ENCODE measurements around the gene MYZAP.

Gene MYZAP

DNA sequence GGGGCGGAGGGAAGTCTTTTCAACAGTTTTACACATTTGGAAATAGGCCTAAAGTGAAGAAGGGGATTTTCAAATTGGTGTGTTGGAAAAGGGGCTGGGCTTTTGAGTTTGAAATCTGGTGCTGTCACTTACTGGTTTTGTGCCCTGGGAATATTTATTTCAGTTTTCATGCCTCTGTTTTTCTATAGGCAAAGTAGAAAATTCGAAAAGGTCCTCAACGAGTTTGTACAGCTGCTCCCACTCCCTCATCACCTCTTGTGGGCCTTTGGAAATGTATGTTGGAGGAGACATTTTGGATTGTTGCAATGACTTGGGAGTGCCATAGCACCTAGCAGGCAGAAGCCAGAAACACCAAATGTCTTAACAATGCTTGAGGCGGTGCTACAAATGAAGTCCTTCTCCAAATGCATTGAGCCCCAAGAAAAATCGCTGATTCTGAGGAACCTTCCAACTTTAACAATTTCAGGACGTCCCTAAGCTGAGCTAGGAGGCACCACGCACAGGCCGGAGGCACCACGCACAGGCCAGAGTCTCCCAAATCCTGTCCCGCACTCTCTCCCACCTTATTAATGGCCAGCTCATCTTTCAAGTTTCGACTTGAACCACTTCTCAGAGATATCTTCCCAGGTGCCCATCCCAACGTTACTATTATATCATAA is 114.2 kb downstream of the MYZAP start:
- no peaks in the 10 kb centered on the region for H3K9me3 ChIP-seq (ENCODE audit: control insufficient read depth, insufficient read depth, low read length)
- peak overlapping the region; percentile 92; the same call in 1 of the 2 replicates for H3K9ac ChIP-seq (ENCODE audit: low read depth, low read length)
- peaks cover 8% of the 10 kb centered on the region for H3K36me3 ChIP-seq (ENCODE audit: insufficient read depth, low read length)
- H3K4me1 ChIP-seq (ENCODE audit: insufficient read depth, low read length): peaks cover 6% of the 10 kb centered on the region; the same call in 1 of the 2 replicates

DNA sequence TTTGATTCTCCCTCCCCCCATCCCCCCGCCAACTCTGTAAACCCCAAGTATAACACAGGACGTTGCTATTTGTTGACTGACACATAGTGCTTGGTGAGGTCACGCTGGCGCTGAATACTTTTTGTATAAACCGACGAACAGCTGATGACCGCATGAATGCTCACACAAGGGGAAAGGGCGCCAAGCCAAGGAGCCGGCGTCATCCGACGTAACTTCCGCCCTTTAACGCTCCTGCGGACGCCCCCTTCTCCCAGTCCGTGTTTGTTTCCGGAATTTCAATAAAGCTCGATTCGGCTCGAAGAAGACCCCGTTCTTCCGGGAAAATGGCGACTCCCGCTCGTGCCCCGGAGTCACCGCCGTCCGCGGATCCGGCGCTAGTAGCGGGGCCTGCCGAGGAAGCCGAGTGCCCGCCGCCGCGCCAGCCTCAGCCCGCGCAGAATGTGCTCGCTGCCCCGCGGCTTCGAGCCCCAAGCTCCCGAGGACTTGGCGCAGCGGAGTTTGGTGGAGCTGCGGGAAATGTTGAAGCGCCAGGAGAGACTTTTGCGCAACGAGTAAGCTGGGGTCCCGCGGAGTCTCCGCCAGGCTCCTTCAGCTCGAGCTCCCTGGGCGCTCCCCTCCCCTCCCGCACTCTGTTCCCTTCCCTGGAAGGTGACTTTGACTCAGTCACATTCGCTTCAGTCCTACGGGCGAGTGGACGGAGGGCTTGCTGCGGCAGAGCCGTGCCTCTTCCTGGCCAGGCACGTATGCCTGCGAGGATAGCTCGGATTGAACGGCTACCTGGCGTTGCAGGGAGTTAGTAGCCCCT is 114.9 kb downstream of the MYZAP start, which contains the start of gene POLR2M:
Gene POLR2M (plus strand): TSS at position 310 of the 805 bp plus-strand sequence. CDS start 129 bp downstream, at position 439.
- peaks cover 6% of the 10 kb centered on the region; the same call in 1 of the 2 replicates for H3K4me1 ChIP-seq (ENCODE audit: insufficient read depth, low read length)
- H3K36me3 ChIP-seq (ENCODE audit: insufficient read depth, low read length): peaks cover 8% of the 10 kb centered on the region
- peak within 1 kb of the TSS; percentile 92 for H3K9ac ChIP-seq (ENCODE audit: low read depth, low read length)
- no peaks in the 10 kb centered on the region for H3K9me3 ChIP-seq (ENCODE audit: control insufficient read depth, insufficient read depth, low read length)

DNA sequence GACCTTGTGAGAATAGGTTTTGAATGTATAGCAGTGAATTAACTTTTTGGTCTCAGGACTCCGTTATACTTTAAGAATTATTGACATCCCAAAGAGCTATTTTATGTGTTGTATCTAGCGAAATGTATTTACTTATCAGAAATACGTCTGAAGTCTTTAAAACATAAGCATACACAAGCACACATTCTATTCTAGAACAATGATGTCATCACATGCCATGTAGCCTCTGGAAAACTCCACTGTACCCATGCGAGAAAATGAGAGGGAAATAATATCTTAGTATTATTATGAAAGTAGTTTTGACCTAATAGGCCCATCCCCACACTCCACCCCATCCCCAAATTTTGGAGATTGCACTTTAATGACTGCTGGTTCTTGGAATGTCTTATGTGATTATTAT is 116.3 kb downstream of the MYZAP start:
- peaks cover 10% of the 10 kb centered on the region for H3K36me3 ChIP-seq (ENCODE audit: insufficient read depth, low read length)

DNA sequence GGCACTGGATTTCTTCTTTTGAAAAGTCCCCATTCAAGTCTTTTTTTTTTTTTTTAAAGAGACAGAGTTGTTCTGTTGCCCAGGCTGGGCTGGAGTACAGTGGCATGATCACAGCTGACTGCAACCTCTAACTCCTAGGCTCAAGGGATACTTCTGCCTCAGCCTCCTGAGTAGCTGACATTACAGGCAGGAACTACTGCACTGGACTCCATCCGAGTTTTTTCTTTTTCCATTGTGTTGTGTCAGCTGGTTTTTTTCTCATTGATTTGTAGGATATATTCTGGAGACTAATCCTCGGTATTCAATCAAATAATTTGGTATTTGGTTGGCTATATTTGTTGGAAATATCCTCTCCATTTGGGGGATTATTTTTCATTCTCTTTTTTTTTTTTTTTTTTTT is 126.6 kb downstream of the MYZAP start:
- no peak overlapping the region for H3K9ac ChIP-seq (ENCODE audit: low read depth, low read length)
- H3K4me1 ChIP-seq (ENCODE audit: insufficient read depth, low read length): no peaks in the 10 kb centered on the region
- no peaks in the 10 kb centered on the region for H3K9me3 ChIP-seq (ENCODE audit: control insufficient read depth, insufficient read depth, low read length)
- no peaks in the 10 kb centered on the region; the same call in none of the 2 replicates for H3K36me3 ChIP-seq (ENCODE audit: insufficient read depth, low read length)

More for the DNA sequence above, 116.3 kb downstream of the MYZAP start:
- Histone ChIP-seq H3K9ac (ENCODE audit: low read depth, low read length) (no peak overlapping the region), H3K9me3 (ENCODE audit: control insufficient read depth, insufficient read depth, low read length) (no peaks in the 10 kb centered on the region), H3K4me1 (ENCODE audit: insufficient read depth, low read length) (peaks cover 6% of the 10 kb centered on the region; the same call in 1 of the 2 replicates)

- Histone ChIP-seq H3K9ac (ENCODE audit: low read depth, low read length) (no peak overlapping the region), H3K4me1 (ENCODE audit: insufficient read depth, low read length) (no peaks in the 10 kb centered on the region), H3K36me3 (ENCODE audit: insufficient read depth, low read length) (no peaks in the 10 kb centered on the region), H3K9me3 (ENCODE audit: control insufficient read depth, insufficient read depth, low read length) (no peaks in the 10 kb centered on the region)
Observed at GRCh38 chr15:57720867-57721266, 129.2 kb downstream of the MYZAP start.

DNA sequence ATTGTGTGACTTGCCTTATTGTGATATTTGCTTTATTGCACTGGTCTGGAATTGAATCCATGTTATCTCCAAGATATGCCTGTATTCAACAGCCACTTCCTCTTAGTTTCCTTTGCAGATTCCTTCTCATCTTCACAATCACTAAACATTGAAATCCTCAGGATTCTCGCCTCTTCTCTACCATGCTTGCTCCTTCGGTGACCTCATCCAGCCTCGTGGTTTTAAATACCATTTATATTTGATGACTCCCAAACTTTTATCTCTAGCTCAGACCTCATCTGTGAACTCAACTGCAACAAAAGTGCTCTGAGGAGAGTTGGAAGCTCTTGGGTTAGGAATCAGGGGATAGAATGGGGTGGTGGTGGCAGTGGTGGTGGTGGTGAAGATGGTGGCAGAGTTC is 134.7 kb downstream of the MYZAP start:
- Histone ChIP-seq H3K9ac (ENCODE audit: low read depth, low read length) (no peak overlapping the region), H3K36me3 (ENCODE audit: insufficient read depth, low read length) (no peaks in the 10 kb centered on the region), H3K4me1 (ENCODE audit: insufficient read depth, low read length) (no peaks in the 10 kb centered on the region), H3K9me3 (ENCODE audit: control insufficient read depth, insufficient read depth, low read length) (no peaks in the 10 kb centered on the region)

DNA sequence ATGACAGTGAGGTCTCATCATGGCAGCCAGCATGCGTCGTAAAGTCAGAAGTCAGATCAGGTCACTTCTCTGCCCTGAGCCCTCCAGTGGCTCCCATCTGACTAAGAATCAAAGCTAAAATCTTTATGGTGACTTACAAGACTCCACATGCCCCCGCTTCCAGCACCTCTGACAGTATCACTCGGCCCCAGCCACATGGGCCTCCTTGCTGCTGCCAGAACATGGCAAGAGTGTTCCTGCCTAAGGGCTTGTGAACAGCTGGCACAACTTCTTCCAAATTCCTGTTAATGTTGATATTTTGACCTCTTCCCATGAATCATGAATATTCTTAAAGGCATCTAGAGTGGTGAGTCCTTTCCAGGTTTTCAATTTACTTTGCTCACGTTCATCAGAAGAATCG is 135.3 kb downstream of the MYZAP start:
- Histone ChIP-seq H3K36me3 (ENCODE audit: insufficient read depth, low read length) (no peaks in the 10 kb centered on the region), H3K4me1 (ENCODE audit: insufficient read depth, low read length) (no peaks in the 10 kb centered on the region), H3K9ac (ENCODE audit: low read depth, low read length) (no peak overlapping the region), H3K9me3 (ENCODE audit: control insufficient read depth, insufficient read depth, low read length) (no peaks in the 10 kb centered on the region)

GRCh38 chr15:57728436-57728835 is 136.7 kb downstream of the MYZAP start:
- Histone ChIP-seq H3K36me3 (ENCODE audit: insufficient read depth, low read length) (no peaks in the 10 kb centered on the region), H3K4me1 (ENCODE audit: insufficient read depth, low read length) (no peaks in the 10 kb centered on the region), H3K9ac (ENCODE audit: low read depth, low read length) (no peak overlapping the region)

DNA sequence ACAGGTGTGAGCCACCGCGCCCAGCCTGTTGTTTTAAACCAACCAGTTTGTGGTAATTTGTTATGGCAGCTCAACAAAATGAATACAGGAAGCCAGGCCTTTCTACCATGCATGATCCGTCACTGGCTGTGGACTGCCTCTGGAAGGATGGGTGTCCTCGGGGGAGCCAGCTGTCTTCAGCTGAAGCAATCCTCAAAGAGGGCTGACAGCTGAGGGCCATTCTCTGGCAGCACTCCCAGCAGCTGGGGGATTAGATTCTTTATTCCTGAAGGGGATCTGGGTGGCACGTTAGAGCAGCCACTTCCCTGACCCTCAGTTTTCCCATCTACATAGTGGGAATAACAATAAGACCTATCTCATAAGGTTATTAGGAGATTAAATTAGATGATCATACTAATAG is 139.2 kb downstream of the MYZAP start:
- H3K4me1 ChIP-seq (ENCODE audit: insufficient read depth, low read length): no peaks in the 10 kb centered on the region
- no peak overlapping the region for H3K9ac ChIP-seq (ENCODE audit: low read depth, low read length)
- H3K36me3 ChIP-seq (ENCODE audit: insufficient read depth, low read length): no peaks in the 10 kb centered on the region
- no peaks in the 10 kb centered on the region for H3K9me3 ChIP-seq (ENCODE audit: control insufficient read depth, insufficient read depth, low read length)

More at GRCh38 chr15:57728436-57728835, 136.7 kb downstream of the MYZAP start:
- no peaks in the 10 kb centered on the region for H3K9me3 ChIP-seq (ENCODE audit: control insufficient read depth, insufficient read depth, low read length)

DNA sequence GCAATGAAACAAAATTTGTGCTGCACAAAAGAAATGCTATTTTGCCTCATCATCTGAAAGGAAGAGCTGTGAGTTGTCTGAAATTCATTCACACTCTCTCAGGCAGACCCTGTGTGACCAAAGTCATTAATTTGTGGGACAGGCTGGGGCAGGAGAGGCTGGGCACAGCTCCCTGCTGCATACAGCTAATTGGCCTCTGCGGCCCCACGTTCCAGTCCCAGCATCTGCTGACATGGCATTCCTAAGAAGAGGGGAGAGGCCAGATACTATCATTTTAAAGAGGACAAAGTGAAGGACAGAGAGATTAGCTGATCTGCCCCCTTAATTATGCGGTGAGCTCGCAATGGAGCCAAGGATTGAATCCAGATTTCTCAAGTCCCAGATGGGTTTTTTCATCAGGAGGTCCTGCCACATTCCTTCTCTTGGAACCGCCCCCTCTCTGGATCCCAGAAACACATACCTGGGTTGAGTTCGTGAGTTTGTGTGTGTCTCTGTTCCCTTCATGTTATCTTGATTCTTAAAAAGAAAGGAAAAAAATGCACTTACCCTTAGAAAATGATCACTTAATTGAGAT is 139.9 kb downstream of the MYZAP start:
- H3K36me3 ChIP-seq (ENCODE audit: insufficient read depth, low read length): no peaks in the 10 kb centered on the region
- H3K9me3 ChIP-seq (ENCODE audit: control insufficient read depth, insufficient read depth, low read length): no peaks in the 10 kb centered on the region
- H3K4me1 ChIP-seq (ENCODE audit: insufficient read depth, low read length): no peaks in the 10 kb centered on the region
- no peak overlapping the region for H3K9ac ChIP-seq (ENCODE audit: low read depth, low read length)

DNA sequence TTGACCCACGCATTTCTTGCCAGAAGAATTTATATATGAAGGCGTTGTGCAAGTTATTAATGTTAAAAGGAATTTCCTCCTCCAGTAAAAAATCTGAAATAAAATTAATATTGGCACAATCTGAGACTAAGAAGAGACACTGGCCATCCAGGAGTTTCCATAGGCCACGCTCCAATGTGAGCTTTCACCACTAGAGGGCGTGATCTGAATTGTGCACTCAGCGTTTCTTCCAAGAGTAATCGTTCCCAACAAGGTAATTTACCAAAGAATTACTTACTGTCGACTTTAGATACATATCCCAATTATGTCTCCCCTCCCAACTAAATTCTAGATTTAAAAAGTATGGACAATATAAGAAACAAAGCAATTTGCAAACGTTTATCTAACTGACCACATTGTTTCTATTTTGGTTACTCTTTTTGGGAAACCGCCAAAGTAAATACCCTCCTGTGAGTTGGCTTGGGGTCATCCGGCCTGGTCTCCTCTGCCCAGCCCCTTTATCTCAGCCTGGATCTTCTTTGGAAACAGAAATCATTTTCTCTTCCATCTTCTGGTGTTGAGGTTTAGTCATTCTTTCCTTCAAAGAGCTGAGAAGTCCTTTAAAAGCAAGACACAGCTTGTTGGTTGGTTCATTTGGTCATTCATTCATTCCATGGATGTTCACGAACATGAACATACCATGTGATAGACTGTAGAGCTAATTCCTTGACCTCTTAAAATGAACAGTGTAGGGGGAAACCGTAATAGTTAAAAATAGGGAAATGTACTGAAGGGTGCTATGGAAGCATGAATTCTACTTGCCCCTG is 141.0 kb downstream of the MYZAP start:
- H3K9ac ChIP-seq (ENCODE audit: low read depth, low read length): no peak overlapping the region
- no peaks in the 10 kb centered on the region for H3K4me1 ChIP-seq (ENCODE audit: insufficient read depth, low read length)
- no peaks in the 10 kb centered on the region for H3K36me3 ChIP-seq (ENCODE audit: insufficient read depth, low read length)
- H3K9me3 ChIP-seq (ENCODE audit: control insufficient read depth, insufficient read depth, low read length): no peaks in the 10 kb centered on the region

GRCh38 chr15:57734860-57735259 is 143.2 kb downstream of the MYZAP start:
- Histone ChIP-seq H3K9ac (ENCODE audit: low read depth, low read length) (no peak overlapping the region), H3K4me1 (ENCODE audit: insufficient read depth, low read length) (no peaks in the 10 kb centered on the region), H3K9me3 (ENCODE audit: control insufficient read depth, insufficient read depth, low read length) (no peaks in the 10 kb centered on the region), H3K36me3 (ENCODE audit: insufficient read depth, low read length) (no peaks in the 10 kb centered on the region)
